ENCODE measurements around the gene PRDM11. TPM values are rescaled to one million over a fixed set of nuclear protein-coding genes. Genes with fewer than 3 reads are reported as not detected.

Gene PRDM11
- total RNA-seq: 5.6 and 7.9 TPM in 2 replicates

DNA sequence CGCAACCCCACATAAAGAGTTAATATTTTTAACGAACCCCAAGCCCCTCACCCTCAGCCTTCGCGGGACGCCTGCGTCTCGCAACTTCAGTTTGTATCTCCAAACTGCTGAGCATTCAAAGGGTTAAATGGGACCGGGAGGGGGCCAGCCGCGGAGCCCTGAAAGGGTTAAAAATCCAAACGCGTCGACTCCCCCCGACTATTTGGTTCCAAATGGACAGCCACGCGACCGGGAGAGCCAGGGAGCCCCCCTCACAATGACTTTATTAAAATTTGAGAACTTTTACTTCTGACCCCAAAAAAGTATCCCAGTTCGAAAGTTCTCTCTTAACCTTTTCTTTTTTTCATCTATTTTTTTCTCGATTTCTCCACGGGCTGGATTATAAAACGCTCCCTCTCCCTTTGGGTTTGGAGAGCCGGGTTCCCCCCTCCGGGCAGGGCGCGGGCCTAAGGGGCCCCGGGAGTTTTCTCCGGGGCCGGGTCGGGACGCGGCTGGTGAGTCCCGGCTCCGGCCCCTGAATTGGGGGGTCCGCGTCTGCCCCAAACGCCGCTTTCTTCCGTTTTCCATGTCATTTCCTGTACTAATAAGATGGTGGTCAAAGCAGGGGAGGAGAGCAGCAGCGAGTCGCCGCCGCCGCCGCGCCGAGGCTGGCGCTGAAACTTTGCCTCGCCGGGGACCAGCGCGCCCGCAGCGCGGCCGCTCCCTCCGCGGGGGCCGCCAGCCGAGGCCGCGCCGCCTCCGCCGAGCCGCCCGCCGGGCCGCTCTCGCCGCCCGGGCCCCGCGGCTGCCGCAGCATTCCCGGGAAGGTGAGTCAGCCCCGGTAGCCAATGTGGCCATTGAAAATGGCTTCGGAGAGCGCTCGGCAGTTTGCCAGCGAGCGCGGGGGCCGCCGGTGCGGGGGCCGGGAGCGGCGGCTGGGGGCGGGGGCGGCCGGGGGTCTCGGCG lies at the start of gene PRDM11:
TSS of gene PRDM11 (plus strand) at position 568 of the 945 bp plus-strand sequence. CDS start 35,128 bp downstream, outside the sequence.

Other genes with a start within 250 kb of the PRDM11 start
- 7.1 and 17.3 TPM in 2 replicates for gene TP53I11, start 195.8 kb upstream of the PRDM11 start, total RNA-seq
- not detected in 2 replicates for gene SYT13, start 139.7 kb downstream of the PRDM11 start, total RNA-seq